Sigmoid colon (tissue), 4 donors: ENCODE results near the gene ZNF653.

ENCODE experiments used
- CTCF ChIP-seq, 4 experiments: fragments of 450-650 bp in 3 of 4; fragments of 200-600 bp in 1 of 4; IDR thresholded peaks; one replicate each; pipeline ENCODE4 v1.5.1; 2016 to 2019; ENCODE audit warnings: antibody characterized with exemption in 4 of 4, mild to moderate bottlenecking in 3 of 4, moderate library complexity in 2 of 4
- EP300 ChIP-seq, 4 donors: sonication (generic); formaldehyde crosslinking; IDR thresholded peaks; one replicate each; pipeline ENCODE4 v1.6.1; 2017; ENCODE audit warnings: antibody characterized with exemption in 4 of 4
- POLR2A ChIP-seq, 2 donors: fragments of 450-650 bp; IDR thresholded peaks; one replicate each; pipeline ENCODE4 v1.6.1; 2016; ENCODE audit warnings: antibody characterized with exemption in 2 of 2, mild to moderate bottlenecking in 2 of 2, moderate library complexity in 2 of 2
- POLR2AphosphoS5 ChIP-seq, 4 donors: sonication (generic); formaldehyde crosslinking; IDR thresholded peaks; one replicate each; pipeline ENCODE4 v1.6.1; 2017; ENCODE audit warnings: antibody characterized with exemption in 4 of 4

- TF ChIP-seq POLR2AphosphoS5 (IDR thresholded peaks at IDR 0.05) (no peak), CTCF (IDR thresholded peaks at IDR 0.05) (no peak), EP300 (IDR thresholded peaks at IDR 0.05) (no peak), POLR2A (IDR thresholded peaks at IDR 0.05) (no peak)
These were observed 18.8 kb downstream of the ZNF653 start for GRCh38 chr19:11486661-11487503.
